Measurements from ENCODE around the gene EYS.
"Not testable (repeated sequence)": the region's sequence is repeated elsewhere in the genome, so short reads cannot be mapped to it uniquely, and the experiment has no call there.

The EYS gene

GRCh38 chr6:63945987-63946386 lies 1761.0 kb downstream of the EYS start:
- TF ChIP-seq, protein P1, sequence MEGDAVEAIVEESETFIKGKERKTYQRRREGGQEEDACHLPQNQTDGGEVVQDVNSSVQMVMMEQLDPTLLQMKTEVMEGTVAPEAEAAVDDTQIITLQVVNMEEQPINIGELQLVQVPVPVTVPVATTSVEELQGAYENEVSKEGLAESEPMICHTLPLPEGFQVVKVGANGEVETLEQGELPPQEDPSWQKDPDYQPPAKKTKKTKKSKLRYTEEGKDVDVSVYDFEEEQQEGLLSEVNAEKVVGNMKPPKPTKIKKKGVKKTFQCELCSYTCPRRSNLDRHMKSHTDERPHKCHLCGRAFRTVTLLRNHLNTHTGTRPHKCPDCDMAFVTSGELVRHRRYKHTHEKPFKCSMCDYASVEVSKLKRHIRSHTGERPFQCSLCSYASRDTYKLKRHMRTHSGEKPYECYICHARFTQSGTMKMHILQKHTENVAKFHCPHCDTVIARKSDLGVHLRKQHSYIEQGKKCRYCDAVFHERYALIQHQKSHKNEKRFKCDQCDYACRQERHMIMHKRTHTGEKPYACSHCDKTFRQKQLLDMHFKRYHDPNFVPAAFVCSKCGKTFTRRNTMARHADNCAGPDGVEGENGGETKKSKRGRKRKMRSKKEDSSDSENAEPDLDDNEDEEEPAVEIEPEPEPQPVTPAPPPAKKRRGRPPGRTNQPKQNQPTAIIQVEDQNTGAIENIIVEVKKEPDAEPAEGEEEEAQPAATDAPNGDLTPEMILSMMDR (IDR thresholded peaks at IDR 0.05; ENCODE audit: unreplicated experiment in 3 of 3), result no peak
- no peaks in the 10 kb centered on the region for H3K36me3 Mint-ChIP-seq (ENCODE audit: low read depth)
- no peak overlapping the region for H3K4me3 Mint-ChIP-seq
- no peak overlapping the region for H3K27ac Mint-ChIP-seq
- H3K9me3 Mint-ChIP-seq, result no peaks in the 10 kb centered on the region
- H3K27me3 Mint-ChIP-seq (ENCODE audit: low read depth), result no peaks in the 10 kb centered on the region
- peaks cover 6% of the 10 kb centered on the region for H3K4me1 Mint-ChIP-seq

- Mint-ChIP-seq H3K4me1 (peaks cover 6% of the 10 kb centered on the region), H3K9me3 (no peaks in the 10 kb centered on the region), H3K27me3 (ENCODE audit: low read depth) (no peaks in the 10 kb centered on the region), H3K36me3 (ENCODE audit: low read depth) (no peaks in the 10 kb centered on the region), H3K4me3 (no peak overlapping the region), H3K27ac (no peak overlapping the region)
- TF ChIP-seq, protein P1 (IDR thresholded peaks at IDR 0.05; ENCODE audit: unreplicated experiment in 3 of 3), result no peak
These were observed 1763.2 kb downstream of the EYS start for GRCh38 chr6:63943826-63944225.

DNA sequence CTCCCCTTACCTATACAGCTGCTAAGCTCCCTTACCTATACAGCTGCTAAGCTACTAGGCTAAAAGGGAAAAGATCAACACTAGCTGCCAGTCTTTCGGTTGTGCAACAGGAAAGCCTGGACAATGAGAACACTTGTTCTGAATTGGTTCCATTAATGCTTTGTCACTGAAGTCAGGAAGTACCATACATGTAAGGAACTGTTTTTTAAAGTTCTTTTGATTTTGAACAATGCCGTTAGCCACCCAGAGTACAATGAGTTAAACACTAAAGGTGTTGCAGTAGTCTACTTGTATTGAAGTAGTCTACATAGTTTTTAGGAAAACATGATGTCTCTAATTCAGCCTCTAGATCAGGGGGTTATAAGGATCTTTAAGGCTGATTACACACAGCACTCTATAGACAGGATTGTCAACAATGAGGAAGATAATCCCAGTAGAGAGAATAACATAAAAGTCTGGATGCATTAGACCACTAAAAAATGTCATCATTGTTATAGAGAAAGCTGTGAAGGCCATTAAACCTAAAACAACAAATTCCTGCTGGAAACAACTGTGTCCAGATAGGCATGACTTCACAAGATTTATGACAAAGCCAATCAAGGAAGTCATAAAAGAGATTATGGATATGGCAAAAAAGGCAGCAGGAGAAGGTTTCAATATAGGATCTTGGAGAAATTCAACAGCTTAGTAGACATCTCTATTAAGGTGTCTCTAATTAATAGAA lies 1765.1 kb downstream of the EYS start:
- H3K4me3 Mint-ChIP-seq, result no peak overlapping the region
- no peaks in the 10 kb centered on the region for H3K4me1 Mint-ChIP-seq
- H3K9me3 Mint-ChIP-seq, result no peaks in the 10 kb centered on the region
- no peaks in the 10 kb centered on the region for H3K36me3 Mint-ChIP-seq (ENCODE audit: low read depth)
- H3K27me3 Mint-ChIP-seq (ENCODE audit: low read depth), result no peaks in the 10 kb centered on the region
- TF ChIP-seq, protein P1 (IDR thresholded peaks at IDR 0.05; ENCODE audit: unreplicated experiment in 3 of 3), result no peak
- no peak overlapping the region for H3K27ac Mint-ChIP-seq

- Mint-ChIP-seq H3K27me3 (ENCODE audit: low read depth) (no peaks in the 10 kb centered on the region), H3K4me1 (no peaks in the 10 kb centered on the region), H3K27ac (no peak overlapping the region), H3K4me3 (no peak overlapping the region), H3K36me3 (ENCODE audit: low read depth) (no peaks in the 10 kb centered on the region), H3K9me3 (no peaks in the 10 kb centered on the region)
- TF ChIP-seq, protein P1 (IDR thresholded peaks at IDR 0.05; ENCODE audit: unreplicated experiment in 3 of 3), result no peak
These were observed 1767.0 kb downstream of the EYS start for GRCh38 chr6:63940056-63940455.

DNA sequence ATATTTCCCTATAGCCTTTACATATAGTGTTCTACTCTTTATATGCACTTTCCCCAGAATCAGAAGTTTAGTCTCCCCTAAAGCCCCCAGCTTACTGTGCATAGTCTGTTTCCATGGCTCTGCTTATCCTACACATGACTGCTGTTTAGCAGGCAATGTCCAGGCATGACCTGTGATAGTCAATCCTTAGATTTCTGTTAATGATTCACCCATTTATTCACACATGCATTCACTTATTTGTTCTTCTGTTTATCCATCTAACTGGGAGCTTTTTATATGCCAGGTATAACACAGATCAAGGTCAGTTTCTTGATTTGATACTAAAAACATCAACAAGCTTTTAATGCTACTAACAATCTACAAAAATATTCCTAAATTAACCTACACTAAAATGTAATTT lies 1770.6 kb downstream of the EYS start:
- H3K27ac Mint-ChIP-seq, result peak overlapping the region in 1 of 3 experiments; percentile 41
- H3K36me3 Mint-ChIP-seq (ENCODE audit: low read depth), result no peaks in the 10 kb centered on the region
- TF ChIP-seq, protein P1 (IDR thresholded peaks at IDR 0.05; ENCODE audit: unreplicated experiment in 3 of 3), result no peak
- H3K9me3 Mint-ChIP-seq, result no peaks in the 10 kb centered on the region
- H3K27me3 Mint-ChIP-seq (ENCODE audit: low read depth), result no peaks in the 10 kb centered on the region
- H3K4me1 Mint-ChIP-seq, result no peaks in the 10 kb centered on the region
- no peak overlapping the region for H3K4me3 Mint-ChIP-seq

DNA sequence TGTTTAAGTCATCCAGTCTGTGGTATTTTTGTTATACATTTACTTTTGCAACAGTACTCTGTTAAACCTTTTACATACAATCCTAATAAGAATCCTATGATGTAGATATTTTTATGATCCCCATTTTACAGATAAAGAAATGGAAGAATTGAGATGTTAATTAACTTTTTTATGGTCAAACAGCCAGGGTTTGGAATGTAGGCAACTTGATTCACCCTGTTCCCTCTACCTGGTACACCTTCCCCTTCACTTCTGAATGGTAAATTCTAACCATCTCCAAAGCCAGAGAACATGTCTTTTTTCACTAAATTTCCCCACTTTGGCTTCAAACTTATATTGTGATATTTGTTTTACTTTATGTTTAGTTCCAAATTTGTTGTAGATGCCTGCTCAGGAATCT lies 1771.3 kb downstream of the EYS start:
- no peaks in the 10 kb centered on the region for H3K36me3 Mint-ChIP-seq (ENCODE audit: low read depth)
- no peak overlapping the region for H3K27ac Mint-ChIP-seq
- no peak overlapping the region for H3K4me3 Mint-ChIP-seq
- no peaks in the 10 kb centered on the region for H3K4me1 Mint-ChIP-seq
- no peaks in the 10 kb centered on the region for H3K9me3 Mint-ChIP-seq
- TF ChIP-seq, protein P1 (IDR thresholded peaks at IDR 0.05; ENCODE audit: unreplicated experiment in 3 of 3), result no peak
- H3K27me3 Mint-ChIP-seq (ENCODE audit: low read depth), result no peaks in the 10 kb centered on the region

DNA sequence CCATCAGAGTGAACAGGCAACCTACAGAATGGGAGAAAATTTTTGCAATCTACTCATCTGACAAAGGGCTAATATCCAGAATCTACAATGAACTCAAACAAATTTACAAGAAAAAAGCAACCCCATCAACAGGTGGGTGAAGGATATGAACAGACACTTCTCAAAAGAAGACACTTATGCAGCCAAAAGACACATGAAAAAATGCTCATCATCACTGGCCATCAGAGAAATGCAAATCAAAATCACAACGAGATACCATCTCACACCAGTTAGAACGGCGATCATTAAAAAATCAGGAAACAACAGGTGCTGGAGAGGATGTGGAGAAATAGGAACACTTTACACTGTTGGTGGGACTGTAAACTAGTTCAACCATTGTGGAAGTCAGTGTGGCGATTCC lies 1773.1 kb downstream of the EYS start:
- not testable (repeated sequence) for H3K4me1 Mint-ChIP-seq; H3K36me3 Mint-ChIP-seq (ENCODE audit: low read depth); H3K27ac Mint-ChIP-seq; H3K9me3 Mint-ChIP-seq; H3K4me3 Mint-ChIP-seq; H3K27me3 Mint-ChIP-seq (ENCODE audit: low read depth)

Data from nephron (organoid).